GM12878 (cell line): ENCODE measurements around the gene RANGAP1. TPM values are rescaled to one million over a fixed set of nuclear protein-coding genes. Genes with fewer than 3 reads are reported as not detected.

ENCODE experiments used
- ATAC-seq: fragments of 200-7000 bp; cut with Tn5 transposase; 3 replicates; pipeline ENCODE4 v1.9.1; 2020; ENCODE audit warnings: mild to moderate bottlenecking, moderate library complexity
- BruUV-seq: library from RNA; stranded (reverse); fragments of 400-500 nt; replicated peaks from 2 replicates; lab custom pipeline; 2021; lab: Mats Ljungman, UMichigan
- CTCF ChIA-PET: fragments of 300-600 bp; sonication (Branson Sonifier 250); formaldehyde crosslinking; extraction: SDS; loops from one replicate; lab custom pipeline; 2021; ENCODE audit warnings: inconsistent platforms; lab: Yijun Ruan, JAX
- POLR2A ChIA-PET: fragments of 350-600 bp; formaldehyde crosslinking; extraction: SDS; loops from one replicate; lab custom pipeline; 2021; ENCODE audit warnings: inconsistent platforms; lab: Charles Lee
- RAD21 ChIA-PET: fragments of 300-600 bp; sonication (Branson Sonifier 250); formaldehyde crosslinking; loops from one replicate; lab custom pipeline; 2023; ENCODE audit warnings: antibody characterized with exemption; ENCODE audit not compliant: unreplicated experiment; lab: Charles Lee
- SMC1A ChIA-PET: fragments of 300-600 bp; sonication (Branson Sonifier 250); formaldehyde crosslinking; loops from one replicate; lab custom pipeline; 2023; ENCODE audit not compliant: unreplicated experiment, uncharacterized antibody; lab: Charles Lee
- DNase-seq: peaks from one replicate; pipeline ENCODE4 v3.0.0-alpha.2; 2011; ENCODE audit warnings: low read depth, low spot score
- FAIRE-seq: peaks from 3 replicates; lab custom pipeline; 2011; peaks lifted over from hg19 to GRCh38; lab: Jason Lieb, UNC
- H2AFZ ChIP-seq: 2 replicates; pipeline ENCODE4 v1.6.0; 2011; ENCODE audit warnings: low read depth, low read length, control low read depth; ENCODE audit not compliant: control insufficient read depth
- H3K27ac ChIP-seq: 2 replicates; pipeline ENCODE4 v1.5.1; 2011; ENCODE audit warnings: control low read depth; ENCODE audit not compliant: control insufficient read depth, insufficient read depth
- H3K27me3 ChIP-seq, 2 experiments: replicated peaks in 1 of 2; 2 replicates each; pipeline versions ENCODE4 v1.6.0 to v1.6.1; 2011; ENCODE audit warnings: low read length in 1 of 2; ENCODE audit not compliant: control insufficient read depth in 2 of 2, insufficient read depth in 2 of 2
- H3K36me3 ChIP-seq, 2 experiments: 2 replicates each; pipeline ENCODE4 v1.5.1; 2011; ENCODE audit warnings: low read length in 1 of 2; ENCODE audit not compliant: control insufficient read depth in 2 of 2, insufficient read depth in 2 of 2
- H3K4me1 ChIP-seq: 2 replicates; pipeline ENCODE4 v1.6.1; 2011; ENCODE audit warnings: mild to moderate bottlenecking, low read length, moderate library complexity, mixed read lengths; ENCODE audit not compliant: control insufficient read depth, insufficient read depth
- H3K4me2 ChIP-seq: 2 replicates; pipeline ENCODE4 v1.6.0; 2011; ENCODE audit warnings: control low read depth; ENCODE audit not compliant: control insufficient read depth, insufficient read depth
- H3K4me3 ChIP-seq: fragments of 200-600 bp; sonication (generic); 2 replicates; pipeline ENCODE4 v1.5.1; 2016
- H3K79me2 ChIP-seq: 2 replicates; pipeline ENCODE4 v1.6.0; 2011; ENCODE audit warnings: low read length; ENCODE audit not compliant: control insufficient read depth, insufficient read depth
- H3K9ac ChIP-seq: 2 replicates; pipeline ENCODE4 v1.8.0; 2011; ENCODE audit warnings: low read length, control low read depth, mixed read lengths; ENCODE audit not compliant: control insufficient read depth, insufficient read depth
- H3K9me3 ChIP-seq: replicated peaks from 3 replicates; pipeline ENCODE4 v1.5.1; 2011; ENCODE audit warnings: mild to moderate bottlenecking, low read length; ENCODE audit not compliant: control insufficient read depth, insufficient read depth
- H4K20me1 ChIP-seq: 2 replicates; pipeline ENCODE4 v1.6.0; 2011; ENCODE audit not compliant: control insufficient read depth, insufficient read depth
- BCL3 ChIP-seq: IDR thresholded peaks from 2 replicates; pipeline ENCODE4 v1.6.1; 2011; ENCODE audit warnings: borderline replicate concordance, low read depth, mild to moderate bottlenecking, moderate library complexity, low read length; ENCODE audit not compliant: insufficient read depth, poor library complexity, severe bottlenecking
- EGR1 ChIP-seq, 2 experiments: IDR thresholded peaks; 1 replicate in 1 of 2; 2 replicates in 1 of 2; pipeline ENCODE4 v1.6.1; 2011 to 2012; ENCODE audit warnings: low read depth in 2 of 2, low read length in 2 of 2, borderline replicate concordance in 1 of 2, mild to moderate bottlenecking in 1 of 2, moderate library complexity in 1 of 2
- FOXM1 ChIP-seq: IDR thresholded peaks from 2 replicates; pipeline ENCODE4 v1.6.1; 2012; ENCODE audit warnings: low read depth, mild to moderate bottlenecking, inconsistent platforms, low read length, moderate library complexity
- IKZF2 ChIP-seq, 2 experiments: fragments of 450-650 bp; IDR thresholded peaks; 2 replicates each; pipeline ENCODE4 v1.6.1; 2017; ENCODE audit warnings: mild to moderate bottlenecking in 2 of 2, moderate library complexity in 2 of 2
- IRF3 ChIP-seq: fragments of 450-650 bp; IDR thresholded peaks from 2 replicates; pipeline ENCODE4 v1.6.1; 2014; ENCODE audit warnings: mild to moderate bottlenecking
- NBN ChIP-seq: fragments of 450-650 bp; IDR thresholded peaks from 2 replicates; pipeline ENCODE4 v1.6.1; 2016
- NFIC ChIP-seq: IDR thresholded peaks from 2 replicates; pipeline ENCODE4 v1.6.1; 2012; ENCODE audit warnings: low read depth, mild to moderate bottlenecking, inconsistent platforms, low read length, moderate library complexity
- NRF1 ChIP-seq: conservative IDR thresholded peaks from 2 replicates; pipeline ENCODE4 v1.6.1; 2011; ENCODE audit warnings: mild to moderate bottlenecking, low read depth, low read length, improper control_type of control experiment
- POU2F2 ChIP-seq: IDR thresholded peaks from 3 replicates; pipeline ENCODE4 v1.6.1; 2011; ENCODE audit warnings: low read depth, mild to moderate bottlenecking, low read length, borderline replicate concordance
- PRDM15 ChIP-seq: fragments of 450-650 bp; formaldehyde crosslinking; IDR thresholded peaks from 2 replicates; pipeline ENCODE4 v1.4.0; 2020; ENCODE audit warnings: mild to moderate bottlenecking, moderate library complexity
- SKIL ChIP-seq: fragments of 450-650 bp; IDR thresholded peaks from 2 replicates; pipeline ENCODE4 v1.6.1; 2017; ENCODE audit warnings: mild to moderate bottlenecking, low read depth, inconsistent platforms; ENCODE audit not compliant: poor library complexity, severe bottlenecking
- TCF7 ChIP-seq: IDR thresholded peaks from 2 replicates; pipeline ENCODE4 v1.6.1; 2014; ENCODE audit warnings: antibody characterized with exemption, borderline replicate concordance
- ZZZ3 ChIP-seq: IDR thresholded peaks from 2 replicates; pipeline ENCODE4 v1.6.1; 2011; ENCODE audit warnings: low read depth; ENCODE audit not compliant: control insufficient read depth, insufficient read length
- WGBS: methylation state at CpG from one replicate; pipeline ENCODE4 v1.1.6; 2016; ENCODE audit warnings: low lambda C conversion rate; ENCODE audit not compliant: insufficient replicate concordance, insufficient coverage; ENCODE audit errors: missing lambda C conversion rate; 5-methylcytosine and 5-hydroxymethylcytosine counted together
- in situ Hi-C: fragments of 300-500 bp; cut with MboI; formaldehyde crosslinking; loops from 9 replicates; pipeline ENCODE4 v1.14.3; 2018; ENCODE audit warnings: mixed read lengths
- intact Hi-C: fragments of 100-400 bp; cut with micrococcal nuclease; formaldehyde crosslinking; loops from one replicate; pipeline ENCODE4 v1.14.2; 2022; ENCODE audit not compliant: unreplicated experiment
- polyA plus RNA-seq, 11 experiments: library from polyadenylated mRNA; depleted of rRNA in 4 of 11; unstranded in 6 of 11; stranded (reverse) in 5 of 11; fragments of >200 nt; fragmentation: Nextera tagmentation in 4 of 11; fragmentation: Illumina TruSeq in 1 of 11; extraction: Ambion mirVana in 4 of 11; extraction: Trizol in 1 of 11; gene quantifications; 1 replicate in 1 of 11; 2 replicates in 10 of 11; pipeline versions ENCODE4 v1.2.1 to v1.2.3, GENCODE V29; 2011 to 2016; ENCODE audit warnings: inconsistent platforms in 2 of 11, missing spikeins in 2 of 11, low read depth in 1 of 11
- total RNA-seq, 4 experiments: library from RNA; depleted of rRNA in 3 of 4; stranded (reverse); fragments of >200 nt in 3 of 4; fragmentation: Illumina TruSeq in 1 of 4; extraction: Trizol in 1 of 4; gene quantifications; 2 replicates each; pipeline versions ENCODE4 v1.2.1 to v1.2.3, GENCODE V29; 2013 to 2021

RANGAP1 gene
- total and polyA plus RNA-seq, 10 of the 15 experiments (the other 5 are each of a cell fraction or from before 2014, with no cell fraction given): 2.5 to 109 (median 60.2) TPM

GRCh38 chr22:41308054-41308453 is 22.1 kb upstream of the RANGAP1 start (continued):
- TF ChIP-seq NRF1 (no peak), NBN (no peak), BCL3 (no peak), POU2F2 (no peak), NFIC (no peak), PRDM15 (CRISPR knock-in tag) (no peak)
- TF ChIP-seq, all 136 proteins: peak for 0

GRCh38 chr22:41305646-41306045 is 19.7 kb upstream of the RANGAP1 start:
- Histone ChIP-seq H3K9ac (no peak overlapping the region), H4K20me1 (no peaks in the 10 kb centered on the region), H3K4me2 (no peak overlapping the region), H2AFZ (no peak overlapping the region), H3K4me1 (peaks cover 3% of the 10 kb centered on the region), H3K27ac (no peak overlapping the region), H3K4me3 (no peak overlapping the region), H3K79me2 (peaks cover 70% of the 10 kb centered on the region), H3K9me3 (no peaks in the 10 kb centered on the region), H3K36me3 (peaks cover 2 to 6% of the 10 kb centered on the region in 2 experiments), H3K27me3 (no peaks in the 10 kb centered on the region)
- DNase-seq (no peak), FAIRE-seq (no peak), ATAC-seq (no peak)
- intact Hi-C loops (no loop called here), in situ Hi-C loops (no loop called here)
- WGBS: 100% methylated on average over 4 of the region's 4 CpGs
- RAD21 ChIA-PET: no interaction called here
- CTCF ChIA-PET: no interaction called here
- SMC1A ChIA-PET: no interaction called here
- no TSS peak for BruUV-seq
- POLR2A ChIA-PET: interaction anchor here (0.6 to 1.1 kb wide), 3 partner anchors 24 to 494 kb away, joined by 3 to 4 read pairs (median 3); no protein-coding TSS in a partner anchor
- TF ChIP-seq ZZZ3 (no peak), EGR1 (IDR thresholded peaks at IDR 0.05; ENCODE audit: borderline replicate concordance in 1 of 2, low read depth in 2 of 2, low read length in 2 of 2) (no peak), IRF3 (no peak), IKZF2 (IDR thresholded peaks at IDR 0.05) (no peak), TCF7 (no peak), SKIL (no peak), FOXM1 (no peak)
